CD1c-positive myeloid dendritic cell (primary cell): Measurements from ENCODE around the gene FER.
"Not testable (repeated sequence)": the region's sequence is repeated elsewhere in the genome, so short reads cannot be mapped to it uniquely, and the experiment has no call there.

Source experiments
- DNase-seq: peaks from one replicate; pipeline ENCODE4 v3.0.0-alpha.2; 2016; ENCODE audit errors: extremely low spot score

FER gene

GRCh38 chr5:109121225-109121624, 373.5 kb downstream of the FER start:
- no peak for DNase-seq

- no peak for DNase-seq
Measured at GRCh38 chr5:109125755-109126429, 378.2 kb downstream of the FER start.

- DNase-seq = no peak
Measured at GRCh38 chr5:109126481-109126880, 378.8 kb downstream of the FER start.

GRCh38 chr5:109136906-109137305, 389.2 kb downstream of the FER start:
- DNase-seq = no peak

GRCh38 chr5:109141222-109142200, 393.8 kb downstream of the FER start:
- no peak for DNase-seq

GRCh38 chr5:109143031-109143430, 395.3 kb downstream of the FER start:
- no peak for DNase-seq

- no peak for DNase-seq
Measured at GRCh38 chr5:109145139-109145538, 397.4 kb downstream of the FER start.

GRCh38 chr5:109146591-109146990, 398.9 kb downstream of the FER start:
- DNase-seq = no peak

GRCh38 chr5:109152565-109152964, 404.9 kb downstream of the FER start:
- DNase-seq = no peak

- DNase-seq = no peak
Measured at GRCh38 chr5:109155625-109156024, 407.9 kb downstream of the FER start.

GRCh38 chr5:109156885-109157284, 409.2 kb downstream of the FER start:
- no peak for DNase-seq

- DNase-seq = no peak
Measured at GRCh38 chr5:109160468-109160867, 412.8 kb downstream of the FER start.

GRCh38 chr5:109161914-109162683, 414.4 kb downstream of the FER start:
- DNase-seq = peak; percentile 15

GRCh38 chr5:109163336-109163735, 415.6 kb downstream of the FER start:
- no peak for DNase-seq

GRCh38 chr5:109164001-109164400, 416.3 kb downstream of the FER start:
- no peak for DNase-seq

- DNase-seq = no peak
Measured at GRCh38 chr5:109167586-109167985, 419.9 kb downstream of the FER start.

GRCh38 chr5:109168151-109168550, 420.5 kb downstream of the FER start:
- no peak for DNase-seq

- DNase-seq = no peak
Measured at GRCh38 chr5:109170629-109171350, 423.1 kb downstream of the FER start.

GRCh38 chr5:109171437-109172073, 423.9 kb downstream of the FER start:
- not testable (repeated sequence) for DNase-seq

- DNase-seq = no peak
Measured at GRCh38 chr5:109173036-109173794, 425.5 kb downstream of the FER start.
